MCF 10A (cell line): ENCODE data around the gene HES5. TPM values are rescaled to one million over a fixed set of nuclear protein-coding genes. Genes with fewer than 3 reads are reported as not detected.
"Not testable (repeated sequence)": the region's sequence is repeated elsewhere in the genome, so short reads cannot be mapped to it uniquely, and the experiment has no call there.

Experiments used
- BruUV-seq: library from RNA; stranded (reverse); fragments of 400-500 nt; replicated peaks from 2 replicates; lab custom pipeline; 2021; lab: Mats Ljungman, UMichigan
- CTCF ChIA-PET: fragments of 300-600 bp; sonication (Branson Sonifier 250); formaldehyde crosslinking; extraction: SDS; loops from one replicate; lab custom pipeline; 2021; ENCODE audit warnings: antibody characterized with exemption, inconsistent platforms; lab: Yijun Ruan, JAX
- POLR2A ChIA-PET: fragments of 300-600, 350-650 bp; sonication (Branson Sonifier 250); formaldehyde crosslinking; extraction: SDS; loops from one replicate; lab custom pipeline; 2020; ENCODE audit warnings: antibody characterized with exemption, inconsistent platforms; lab: Yijun Ruan, JAX
- DNase-seq: peaks from one replicate; pipeline ENCODE4 v3.0.0-alpha.2; 2018; ENCODE audit not compliant: unreplicated experiment
- H3K27ac Mint-ChIP-seq: one replicate; pipeline ENCODE4 v1.8.0; 2022; ENCODE audit warnings: mild to moderate bottlenecking, low read depth, mixed read lengths; ENCODE audit not compliant: unreplicated experiment
- H3K27me3 Mint-ChIP-seq: one replicate; pipeline ENCODE4 v1.8.0; 2022; ENCODE audit warnings: mixed read lengths; ENCODE audit not compliant: insufficient read depth, unreplicated experiment
- H3K36me3 Mint-ChIP-seq: one replicate; pipeline ENCODE4 v1.8.0; 2022; ENCODE audit warnings: mild to moderate bottlenecking, moderate library complexity, mixed read lengths; ENCODE audit not compliant: insufficient read depth, unreplicated experiment
- H3K4me1 Mint-ChIP-seq: one replicate; pipeline ENCODE4 v1.8.0; 2022; ENCODE audit warnings: mixed read lengths; ENCODE audit not compliant: insufficient read depth, unreplicated experiment
- H3K4me3 Mint-ChIP-seq: one replicate; pipeline ENCODE4 v1.8.0; 2022; ENCODE audit warnings: mild to moderate bottlenecking, moderate library complexity, mixed read lengths; ENCODE audit not compliant: unreplicated experiment
- H3K9me3 Mint-ChIP-seq: one replicate; pipeline ENCODE4 v1.8.0; 2022; ENCODE audit warnings: mixed read lengths; ENCODE audit not compliant: unreplicated experiment
- intact Hi-C: fragments of 100-400 bp; cut with micrococcal nuclease; formaldehyde crosslinking; loops from 2 replicates; pipeline ENCODE4 v1.14.1; 2022
- total RNA-seq: library from RNA; stranded (reverse); gene quantifications from 2 replicates; pipeline ENCODE4 v1.2.3, GENCODE V29; 2022
- TF ChIP-seq, protein P1 (sequence below): fragments of 200-600 bp; IDR thresholded peaks from one replicate; pipeline ENCODE4 v1.8.0; 2022; ENCODE audit warnings: antibody characterized with exemption, mild to moderate bottlenecking; ENCODE audit not compliant: unreplicated experiment

Gene HES5
- total RNA-seq, 1 experiment from 2014 or later = not detected

DNA sequence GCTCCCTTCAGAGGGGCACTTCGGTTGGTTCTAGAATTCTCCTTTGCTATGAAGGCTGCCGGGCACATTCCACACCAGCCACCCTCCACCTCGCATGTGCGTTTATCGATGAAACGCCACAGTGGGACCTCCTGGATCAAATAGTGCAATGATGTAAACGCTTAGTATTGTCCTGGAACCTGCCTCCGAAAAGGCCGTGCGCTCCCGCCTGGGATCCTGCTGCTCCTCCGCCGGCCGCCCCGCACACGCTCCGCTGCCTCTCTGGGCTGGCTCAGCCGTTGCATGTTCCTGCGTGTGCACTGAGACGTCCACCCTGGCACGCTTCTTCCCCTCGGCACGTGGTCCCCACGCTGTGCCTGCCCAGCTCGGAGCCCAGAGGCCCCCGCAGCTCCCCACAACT is 22.1 kb upstream of the HES5 start:
- Mint-ChIP-seq H3K36me3 (no peaks in the 10 kb centered on the region), H3K4me1 (peaks cover 7% of the 10 kb centered on the region), H3K9me3 (no peaks in the 10 kb centered on the region), H3K27ac (no peak overlapping the region), H3K4me3 (no peak overlapping the region), H3K27me3 (no peaks in the 10 kb centered on the region)
- TF ChIP-seq, protein P1, sequence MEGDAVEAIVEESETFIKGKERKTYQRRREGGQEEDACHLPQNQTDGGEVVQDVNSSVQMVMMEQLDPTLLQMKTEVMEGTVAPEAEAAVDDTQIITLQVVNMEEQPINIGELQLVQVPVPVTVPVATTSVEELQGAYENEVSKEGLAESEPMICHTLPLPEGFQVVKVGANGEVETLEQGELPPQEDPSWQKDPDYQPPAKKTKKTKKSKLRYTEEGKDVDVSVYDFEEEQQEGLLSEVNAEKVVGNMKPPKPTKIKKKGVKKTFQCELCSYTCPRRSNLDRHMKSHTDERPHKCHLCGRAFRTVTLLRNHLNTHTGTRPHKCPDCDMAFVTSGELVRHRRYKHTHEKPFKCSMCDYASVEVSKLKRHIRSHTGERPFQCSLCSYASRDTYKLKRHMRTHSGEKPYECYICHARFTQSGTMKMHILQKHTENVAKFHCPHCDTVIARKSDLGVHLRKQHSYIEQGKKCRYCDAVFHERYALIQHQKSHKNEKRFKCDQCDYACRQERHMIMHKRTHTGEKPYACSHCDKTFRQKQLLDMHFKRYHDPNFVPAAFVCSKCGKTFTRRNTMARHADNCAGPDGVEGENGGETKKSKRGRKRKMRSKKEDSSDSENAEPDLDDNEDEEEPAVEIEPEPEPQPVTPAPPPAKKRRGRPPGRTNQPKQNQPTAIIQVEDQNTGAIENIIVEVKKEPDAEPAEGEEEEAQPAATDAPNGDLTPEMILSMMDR = no peak
- ChIA-PET CTCF (no interaction called here), POLR2A (no interaction called here)
- intact Hi-C loops = no loop called here
- DNase-seq = no peak
- BruUV-seq = no TSS peak

DNA sequence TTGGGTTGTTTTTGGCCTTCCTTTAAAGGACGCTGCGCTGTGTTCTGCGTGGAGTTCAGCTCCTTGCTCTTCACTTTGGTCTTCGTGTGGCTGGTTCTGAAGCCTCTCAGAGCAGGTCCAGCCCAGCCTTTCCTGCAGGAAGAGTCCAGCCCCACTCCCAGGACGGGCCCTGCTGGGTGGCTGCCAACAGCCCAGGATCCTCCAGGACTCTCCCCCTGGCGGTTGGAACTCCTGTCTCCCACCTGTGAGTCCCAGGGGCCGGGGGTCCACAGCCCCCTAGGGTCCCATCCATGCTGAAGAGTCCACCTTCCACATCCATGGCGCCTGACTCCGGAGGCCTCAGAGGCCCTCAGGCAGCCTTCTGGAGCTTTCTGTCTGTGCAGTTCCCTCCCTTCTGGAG is 21.5 kb upstream of the HES5 start:
- H3K4me3 Mint-ChIP-seq, H3K36me3 Mint-ChIP-seq, H3K27ac Mint-ChIP-seq, POLR2A ChIA-PET, H3K27me3 Mint-ChIP-seq, intact Hi-C loops, BruUV-seq, CTCF ChIA-PET, H3K9me3 Mint-ChIP-seq, DNase-seq: not testable (repeated sequence)
- peaks cover 10% of the 10 kb centered on the region for H3K4me1 Mint-ChIP-seq

DNA sequence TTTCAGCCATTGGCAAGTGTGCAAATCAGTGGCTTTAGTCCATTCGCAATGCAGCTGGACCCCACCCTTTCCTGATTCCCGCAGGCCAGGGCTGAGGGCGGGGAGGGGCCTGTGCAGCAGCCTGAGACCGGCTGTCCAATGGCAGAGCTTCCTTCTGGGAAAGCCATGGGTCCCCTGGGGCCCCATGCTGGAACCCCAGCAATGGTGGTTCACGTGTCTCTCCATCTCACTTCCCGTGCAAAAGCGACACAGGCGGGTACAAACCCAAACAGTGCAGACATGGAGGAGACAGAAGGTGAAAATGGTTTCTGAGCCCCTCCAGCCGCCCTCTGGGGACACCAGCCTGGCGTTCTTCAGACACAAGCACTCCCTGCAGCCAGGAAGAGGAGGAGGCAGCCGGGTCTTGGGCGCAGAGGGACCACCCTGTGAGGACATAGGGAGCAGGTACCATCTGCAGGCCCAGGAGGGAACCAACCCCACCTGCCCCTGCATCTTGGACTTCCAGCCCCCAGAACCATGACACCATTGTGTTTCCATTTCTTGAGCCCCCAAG is 20.3 kb upstream of the HES5 start:
- DNase-seq, H3K36me3 Mint-ChIP-seq, H3K4me3 Mint-ChIP-seq, CTCF ChIA-PET, POLR2A ChIA-PET, H3K9me3 Mint-ChIP-seq, H3K4me1 Mint-ChIP-seq, BruUV-seq, H3K27me3 Mint-ChIP-seq, intact Hi-C loops, H3K27ac Mint-ChIP-seq: not testable (repeated sequence)

DNA sequence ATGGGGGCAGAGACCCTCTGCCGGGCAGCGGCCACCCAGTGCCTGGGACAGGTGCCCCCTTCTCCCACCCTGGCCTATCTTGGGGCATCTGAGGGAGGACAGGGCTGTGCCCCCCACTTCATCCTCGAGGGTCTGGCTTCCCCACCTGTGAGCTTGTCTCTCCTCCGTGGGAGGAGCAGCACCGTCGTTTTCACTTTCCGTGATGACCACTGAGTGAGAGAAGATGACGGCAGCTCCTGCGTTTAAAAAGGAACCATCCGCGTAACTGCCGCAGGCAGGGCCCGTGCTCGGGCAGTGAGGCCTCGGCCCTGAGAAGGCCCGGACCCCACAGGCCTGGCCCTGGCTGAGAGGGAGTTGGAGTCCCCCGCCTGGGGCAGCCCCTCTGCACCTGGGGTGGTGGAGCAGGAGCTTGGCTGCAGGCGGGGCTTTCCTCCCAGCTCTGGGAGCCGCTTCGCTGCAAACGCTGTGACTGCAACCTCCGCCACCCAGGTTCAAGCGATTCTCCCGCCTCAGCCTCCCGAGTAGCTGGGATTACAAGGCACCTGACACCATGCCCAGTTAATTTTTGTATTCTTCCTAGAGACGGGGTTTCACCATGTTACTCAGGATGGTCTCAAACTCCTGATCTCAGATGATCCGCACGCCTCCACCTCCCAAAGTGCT is 19.4 kb upstream of the HES5 start:
- BruUV-seq, H3K4me1 Mint-ChIP-seq, H3K27me3 Mint-ChIP-seq, H3K27ac Mint-ChIP-seq, H3K4me3 Mint-ChIP-seq, H3K36me3 Mint-ChIP-seq, H3K9me3 Mint-ChIP-seq, DNase-seq: not testable (repeated sequence)
- intact Hi-C loops = loop anchor here (2.0 to 5.0 kb wide), 3 partner anchors 57 to 875 kb away; no protein-coding TSS in a partner anchor
- ChIA-PET CTCF (interaction anchor here (2.0 to 4.2 kb wide), 5 partner anchors 14 to 129 kb away, joined by 6 to 28 read pairs (median 13); no protein-coding TSS in a partner anchor), POLR2A (interaction anchor here (0.7 to 1.4 kb wide), 4 partner anchors 22 to 875 kb away, joined by 3 to 4 read pairs (median 3); partner anchors contain the start of genes PEX10 and PRXL2B)

DNA sequence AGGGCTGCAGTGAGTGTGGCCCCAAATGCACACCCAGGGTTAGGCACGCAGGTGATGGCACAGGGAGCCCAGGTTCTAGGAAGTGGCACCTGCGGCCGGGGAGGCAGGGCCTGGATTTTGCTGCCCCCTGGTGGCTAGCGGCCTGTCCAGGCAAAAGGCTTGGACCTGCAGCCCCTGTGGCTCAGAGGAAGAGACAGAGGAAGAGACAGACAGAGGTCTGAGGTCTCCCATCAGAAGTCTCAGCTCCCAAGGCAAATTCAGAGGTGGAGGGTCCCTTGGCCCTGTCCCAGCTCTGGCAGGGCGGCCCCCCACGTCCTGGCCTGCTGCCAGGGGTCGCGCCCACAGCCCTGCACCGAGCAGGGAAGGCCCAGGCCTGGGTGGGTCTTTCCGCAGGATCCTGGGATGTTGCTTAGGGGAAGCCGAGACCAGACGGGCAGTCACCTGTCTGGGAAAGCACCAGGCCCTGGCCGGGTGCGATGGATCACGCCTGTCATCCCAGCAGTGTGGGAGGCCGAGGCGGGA is 18.1 kb upstream of the HES5 start:
- ChIA-PET CTCF (interaction anchor here (0.8 to 4.2 kb wide), 21 partner anchors 8 to 876 kb away, joined by 3 to 60 read pairs (median 6); partner anchors contain the start of genes PANK4, PEX10 and TNFRSF14), POLR2A (interaction anchor here (0.7 to 2.6 kb wide), 8 partner anchors 14 to 353 kb away, joined by 3 to 22 read pairs (median 4); partner anchors contain the start of genes FAAP20, MORN1, PEX10 and PRXL2B)
- no TSS peak for BruUV-seq
- Mint-ChIP-seq H3K4me1 (peaks cover 5% of the 10 kb centered on the region), H3K27me3 (no peaks in the 10 kb centered on the region), H3K9me3 (no peaks in the 10 kb centered on the region), H3K27ac (no peak overlapping the region), H3K4me3 (peak overlapping the region; percentile 75), H3K36me3 (no peaks in the 10 kb centered on the region)
- peak; percentile 78 for DNase-seq
- TF ChIP-seq, protein P1 = peak; percentile 87
- intact Hi-C loops = loop anchor here (1.0 to 5.0 kb wide), 4 partner anchors 56 to 877 kb away; no protein-coding TSS in a partner anchor
